ENCODE data around the gene FHIP1B.
"Not testable (repeated sequence)": the region's sequence is repeated elsewhere in the genome, so short reads cannot be mapped to it uniquely, and the experiment has no call there.

The FHIP1B gene
- 26.2 to 34.0 reads per million in 2 donors for total RNA-seq

GRCh38 chr11:6234387-6235107 lies at the start of gene FHIP1B:
Gene FHIP1B (minus strand): TSS chr11:6234636. CDS start chr11:6224516, 10,120 bp downstream.
- DNase-seq = peak; percentile 95 to 100 (median 99)

GRCh38 chr11:6283453-6284023 lies 49.1 kb upstream of the FHIP1B start:
- DNase-seq = no peak

DNA sequence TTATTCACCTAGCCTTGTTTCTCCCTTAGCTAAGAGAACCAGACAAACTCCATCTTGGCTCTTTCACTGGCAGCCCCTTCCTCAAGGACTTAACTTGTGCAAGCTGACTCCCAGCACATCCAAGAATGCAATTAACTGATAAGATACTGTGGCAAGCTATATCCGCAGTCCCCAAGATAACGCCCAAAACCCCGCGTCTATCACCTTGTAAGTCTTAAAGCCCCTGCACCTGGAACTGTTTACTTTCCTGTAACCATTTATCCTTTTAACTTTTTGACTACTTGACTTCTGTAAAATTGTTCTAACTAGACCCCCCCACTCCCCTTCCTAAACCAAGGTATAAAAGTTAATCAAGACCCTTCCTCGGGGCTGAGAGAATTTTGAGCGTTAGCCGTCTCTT lies 46.4 kb upstream of the FHIP1B start:
- DNase-seq = not testable (repeated sequence)

DNA sequence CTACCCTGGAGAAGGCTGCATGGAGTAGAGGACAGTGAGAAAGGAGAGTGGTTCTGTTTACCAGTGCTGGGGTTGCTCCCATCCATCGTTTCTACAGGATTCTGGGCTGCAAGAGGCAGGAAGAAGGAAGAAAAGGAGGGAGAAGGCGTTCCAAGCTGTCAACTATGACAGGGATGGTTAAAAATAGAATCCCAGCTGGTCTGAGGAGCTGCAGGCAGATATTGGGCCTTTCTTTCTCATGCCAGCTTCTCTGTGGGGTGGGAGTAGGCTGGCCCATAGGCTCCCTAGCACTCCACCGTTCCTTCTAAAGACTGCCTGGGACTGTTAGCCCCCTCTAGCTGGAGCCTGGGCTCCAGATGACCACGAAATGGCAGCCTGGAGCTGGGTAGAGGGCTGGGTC lies 38.8 kb upstream of the FHIP1B start:
- no peak for DNase-seq

GRCh38 chr11:6271598-6271997 lies 37.2 kb upstream of the FHIP1B start:
- DNase-seq = no peak

DNA sequence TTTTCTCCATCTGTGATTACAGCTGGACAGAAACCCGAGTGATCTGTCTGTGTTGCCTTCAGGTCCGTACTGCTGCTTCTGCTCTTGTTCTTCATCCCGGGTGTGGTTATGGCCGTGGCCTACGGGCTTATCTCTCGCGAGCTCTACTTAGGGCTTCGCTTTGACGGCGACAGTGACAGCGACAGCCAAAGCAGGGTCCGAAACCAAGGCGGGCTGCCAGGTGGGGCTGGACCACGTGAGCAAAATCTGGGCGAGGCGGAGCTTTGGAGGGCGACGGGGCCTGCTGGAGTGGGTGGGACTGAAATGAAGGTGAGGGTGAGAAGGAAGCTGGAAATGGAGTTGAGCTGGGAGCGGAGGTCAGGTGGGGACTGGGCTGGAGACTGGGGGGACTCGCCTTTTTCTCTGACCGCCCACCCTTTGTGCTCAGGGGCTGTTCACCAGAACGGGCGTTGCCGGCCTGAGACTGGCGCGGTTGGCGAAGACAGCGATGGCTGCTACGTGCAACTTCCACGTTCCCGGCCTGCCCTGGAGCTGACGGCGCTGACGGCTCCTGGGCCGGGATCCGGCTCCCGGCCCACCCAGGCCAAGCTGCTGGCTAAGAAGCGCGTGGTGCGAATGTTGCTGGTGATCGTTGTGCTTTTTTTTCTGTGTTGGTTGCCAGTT lies 36.3 kb upstream of the FHIP1B start:
- no peak for DNase-seq

DNA sequence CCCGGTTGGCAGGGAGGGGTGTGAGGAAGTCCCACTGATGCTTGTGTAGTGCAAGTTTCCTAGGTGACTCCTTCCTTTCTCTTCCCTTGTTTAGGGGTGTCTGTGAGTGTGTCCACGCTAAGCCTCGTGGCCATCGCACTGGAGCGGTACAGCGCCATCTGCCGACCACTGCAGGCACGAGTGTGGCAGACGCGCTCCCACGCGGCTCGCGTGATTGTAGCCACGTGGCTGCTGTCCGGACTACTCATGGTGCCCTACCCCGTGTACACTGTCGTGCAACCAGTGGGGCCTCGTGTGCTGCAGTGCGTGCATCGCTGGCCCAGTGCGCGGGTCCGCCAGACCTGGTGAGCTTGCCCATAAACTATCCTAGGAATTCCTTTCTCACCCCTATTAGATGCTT lies 35.6 kb upstream of the FHIP1B start:
- DNase-seq = no peak

DNA sequence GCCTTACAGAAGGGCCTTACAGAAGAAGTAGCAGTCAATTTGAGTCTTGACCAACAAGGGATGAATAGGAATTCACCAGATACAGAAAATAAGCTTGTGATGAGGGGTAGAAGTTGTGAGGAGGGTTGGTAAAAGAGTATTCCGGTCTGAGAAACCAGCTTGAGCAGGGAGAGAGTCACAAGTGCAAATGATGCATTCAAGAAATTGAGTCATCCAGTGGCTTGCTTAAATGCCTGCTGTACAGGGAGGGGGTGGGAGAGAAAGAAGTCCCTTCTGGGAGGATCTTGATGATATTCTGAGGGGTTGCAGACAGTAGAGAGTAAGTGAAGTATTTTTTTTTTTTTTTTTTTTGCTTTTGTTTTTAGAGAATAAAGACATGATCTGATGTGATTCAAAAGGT lies 34.4 kb upstream of the FHIP1B start:
- no peak for DNase-seq

DNA sequence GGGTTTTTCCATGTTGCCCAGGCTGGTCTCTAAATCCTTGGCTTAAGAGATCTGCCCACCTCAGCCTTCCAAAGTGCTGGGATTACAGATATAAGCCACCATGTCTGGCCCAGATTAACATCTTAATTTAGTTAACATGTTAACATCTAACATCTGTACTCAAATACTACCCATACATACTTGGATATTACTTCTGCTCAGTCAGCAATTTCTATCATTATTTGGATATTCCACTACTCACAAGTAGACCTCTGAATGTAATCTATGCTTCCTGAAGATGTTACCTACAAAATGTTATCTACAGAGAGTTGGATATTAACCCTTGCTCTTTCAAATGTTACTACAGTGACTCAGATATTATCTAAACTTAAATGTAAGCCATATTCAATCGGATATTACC lies 29.2 kb upstream of the FHIP1B start:
- DNase-seq = no peak

DNA sequence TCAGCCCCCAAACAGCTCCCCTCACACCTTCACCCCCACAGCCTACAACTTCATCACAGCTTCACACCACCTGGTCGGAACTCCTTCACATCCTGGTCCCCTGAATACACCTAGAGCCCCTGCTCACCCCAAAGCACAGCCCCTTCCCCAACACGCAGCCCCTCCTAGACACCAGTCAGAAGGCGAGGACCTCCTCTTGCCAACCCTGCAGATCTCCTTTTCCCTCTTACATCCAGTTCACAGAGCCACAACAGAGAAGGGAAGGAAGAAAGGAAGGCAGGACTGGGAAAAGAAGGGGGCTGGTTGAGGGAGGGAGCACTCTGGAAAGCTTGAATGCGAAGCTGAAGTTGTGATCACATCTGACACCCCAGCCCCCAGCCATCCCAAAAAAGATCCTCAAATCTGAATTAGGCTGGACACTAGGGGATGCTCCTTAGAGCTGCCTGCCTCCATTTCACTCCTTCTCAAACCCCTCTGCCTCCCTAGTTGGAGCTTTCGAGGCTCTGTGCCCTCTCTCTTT lies 25.8 kb upstream of the FHIP1B start:
- DNase-seq = no peak

DNA sequence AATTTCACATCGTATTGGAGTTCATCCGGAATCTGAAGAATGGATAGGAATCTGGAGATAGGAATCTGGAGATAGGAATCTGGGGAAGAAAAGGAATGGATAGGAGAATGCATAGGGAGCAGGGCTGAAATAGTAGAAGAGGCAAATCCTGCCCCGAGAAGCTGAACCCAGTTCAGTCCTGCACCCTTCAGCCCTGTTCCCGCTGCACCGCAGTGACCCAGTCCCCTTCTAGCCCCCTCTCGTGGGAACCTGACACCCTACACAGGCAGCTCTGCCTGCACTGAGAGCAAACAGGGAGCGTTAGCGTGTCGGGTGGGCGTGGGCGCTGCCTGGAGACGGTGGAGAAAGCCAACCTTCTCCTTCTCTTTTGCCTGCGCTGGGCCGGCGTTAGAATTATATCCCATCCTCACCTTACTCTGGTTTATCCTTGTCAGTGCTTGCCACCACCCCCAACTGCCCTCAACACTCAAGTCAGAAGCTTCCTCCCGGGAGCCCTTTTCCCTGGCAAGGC lies 24.2 kb upstream of the FHIP1B start:
- DNase-seq = no peak

DNA sequence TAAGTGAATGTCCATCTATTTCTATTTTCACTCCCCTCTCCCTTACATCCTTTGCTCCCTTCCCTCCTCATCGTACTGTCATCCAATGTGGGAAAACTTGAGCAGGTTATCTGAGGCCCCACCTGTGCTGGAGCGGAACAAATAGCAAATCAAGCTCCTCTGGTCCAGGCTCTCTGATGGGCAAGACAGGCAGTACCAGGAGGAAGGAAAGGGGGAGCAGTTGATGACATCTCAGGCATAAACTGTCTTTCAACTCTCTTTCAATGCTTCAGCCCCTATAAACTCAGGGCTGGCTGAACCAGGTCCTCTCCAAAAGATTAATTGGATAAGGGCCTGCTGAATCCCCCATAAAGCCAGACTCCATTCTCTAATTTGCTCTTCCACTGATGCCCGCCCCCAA lies 23.7 kb upstream of the FHIP1B start:
- no peak for DNase-seq

- DNase-seq = peak in 1 of 5 experiments; percentile 57
These were observed 18.8 kb upstream of the FHIP1B start for GRCh38 chr11:6253197-6253596.

GRCh38 chr11:6251990-6252473 lies 17.6 kb upstream of the FHIP1B start:
- no peak for DNase-seq

DNA sequence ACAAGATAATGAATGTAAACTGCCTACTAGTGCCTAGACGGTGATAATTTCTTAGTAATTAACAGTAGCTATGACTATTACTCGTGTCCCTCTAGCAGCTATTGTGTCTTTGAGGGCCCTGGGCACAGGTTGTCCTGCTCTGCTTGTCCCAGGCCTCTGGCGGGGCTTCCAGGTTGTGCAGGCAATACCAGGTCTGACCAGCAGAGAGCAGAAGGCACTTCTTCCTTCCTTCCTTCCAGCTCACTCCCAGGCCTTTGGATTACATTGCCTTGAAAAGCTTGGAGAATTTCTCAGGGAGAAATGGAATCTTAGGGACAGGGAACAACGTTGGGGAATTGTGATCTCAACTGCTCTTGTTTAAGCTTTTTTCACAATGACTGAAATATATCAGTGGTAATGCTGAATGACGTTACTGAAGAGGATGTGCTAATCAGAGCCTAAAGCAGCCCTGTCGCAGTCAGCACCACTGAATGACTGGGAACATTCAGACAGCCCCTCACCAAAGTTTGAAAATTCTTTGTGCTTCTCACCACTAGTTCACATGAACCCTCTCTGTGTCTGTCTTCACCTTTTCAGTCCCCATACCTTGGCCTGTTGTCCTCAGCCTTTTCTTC lies 16.8 kb upstream of the FHIP1B start:
- peak in 3 of 5 experiments; percentile 30 to 49 (median 34) for DNase-seq

- no peak for DNase-seq
These were observed 15.5 kb upstream of the FHIP1B start for GRCh38 chr11:6249770-6250555.

GRCh38 chr11:6248897-6249296 lies 14.5 kb upstream of the FHIP1B start:
- DNase-seq = not testable (repeated sequence)

- DNase-seq = no peak
These were observed 13.8 kb upstream of the FHIP1B start for GRCh38 chr11:6248248-6248647.

GRCh38 chr11:6245536-6245935 lies 11.1 kb upstream of the FHIP1B start:
- no peak for DNase-seq

DNA sequence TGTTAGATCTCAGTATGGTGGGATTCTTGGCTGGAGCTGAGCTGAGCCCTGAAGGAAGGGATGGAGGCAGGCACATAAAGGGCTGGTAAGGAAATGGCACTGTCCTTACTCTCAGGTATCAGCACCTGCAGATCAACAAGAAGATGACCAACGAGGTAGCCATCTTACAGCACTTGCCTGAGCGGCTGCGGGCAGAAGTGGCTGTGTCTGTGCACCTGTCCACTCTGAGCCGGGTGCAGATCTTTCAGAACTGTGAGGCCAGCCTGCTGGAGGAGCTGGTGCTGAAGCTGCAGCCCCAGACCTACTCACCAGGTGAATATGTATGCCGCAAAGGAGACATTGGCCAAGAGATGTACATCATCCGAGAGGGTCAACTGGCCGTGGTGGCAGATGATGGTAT lies 6.9 kb upstream of the FHIP1B start:
- no peak for DNase-seq

- no peak for DNase-seq
These were observed 6.3 kb upstream of the FHIP1B start for GRCh38 chr11:6240781-6241180.

DNA sequence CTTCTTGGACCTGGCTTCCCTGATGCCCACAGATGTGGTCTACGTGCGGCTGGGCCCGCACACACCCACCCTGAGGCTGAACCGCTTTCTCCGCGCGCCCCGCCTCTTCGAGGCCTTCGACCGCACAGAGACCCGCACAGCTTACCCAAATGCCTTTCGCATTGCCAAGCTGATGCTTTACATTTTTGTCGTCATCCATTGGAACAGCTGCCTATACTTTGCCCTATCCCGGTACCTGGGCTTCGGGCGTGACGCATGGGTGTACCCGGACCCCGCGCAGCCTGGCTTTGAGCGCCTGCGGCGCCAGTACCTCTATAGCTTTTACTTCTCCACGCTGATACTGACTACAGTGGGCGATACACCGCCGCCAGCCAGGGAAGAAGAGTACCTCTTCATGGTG lies 5.7 kb upstream of the FHIP1B start:
- no peak for DNase-seq
